Pulmonary artery endothelial cell (primary cell): ENCODE measurements around the gene DNAAF6. TPM values are rescaled to one million over a fixed set of nuclear protein-coding genes. Genes with fewer than 3 reads are reported as not detected.

Source experiments
- DNase-seq: peaks from one replicate; pipeline ENCODE4 v3.0.0-alpha.2; 2011; ENCODE audit warnings: low read depth, low spot score
- total RNA-seq: library from RNA; depleted of rRNA; stranded (reverse); fragments of >200 nt; gene quantifications from 2 replicates; pipeline ENCODE4 v1.2.3, GENCODE V29; 2014

DNAAF6 gene
- total RNA-seq, 1 donor from 2014 or later, result not detected

DNA sequence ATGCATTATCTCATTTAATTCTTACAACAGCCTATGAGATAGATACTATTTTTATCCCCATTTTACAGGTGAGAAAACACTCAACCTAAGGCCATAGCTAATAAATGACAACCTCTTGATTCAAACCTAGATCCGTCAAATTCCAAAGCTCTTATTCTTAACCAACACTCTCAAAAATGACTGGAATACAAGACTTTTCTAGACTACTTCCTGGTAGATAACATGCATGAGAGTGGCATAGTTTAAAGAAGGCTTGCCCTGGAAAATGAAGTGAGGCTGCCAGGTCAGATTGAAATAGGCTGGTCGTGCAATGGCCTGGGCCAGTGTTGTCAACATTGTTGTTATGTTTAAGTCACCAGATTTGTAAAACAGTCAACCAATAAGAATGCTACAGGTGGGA is 86.6 kb downstream of the DNAAF6 start:
- DNase-seq, result no peak

Other genes with a start within 250 kb of the DNAAF6 start
- 17.2 and 21.2 TPM in 2 replicates for gene MORC4, start 206.4 kb upstream of the DNAAF6 start, total RNA-seq
- 9.6 and 13.8 TPM in 2 replicates for gene RBM41, start 87.8 kb upstream of the DNAAF6 start, total RNA-seq
- 0.20 TPM in 1 of 2 replicates, not detected in the other for gene NUP62CL, start 178 bp upstream of the DNAAF6 start, total RNA-seq
- not detected in 2 replicates for gene FRMPD3, start 243.0 kb downstream of the DNAAF6 start, total RNA-seq